ENCODE data around the gene LRP1B.

Gene LRP1B

DNA sequence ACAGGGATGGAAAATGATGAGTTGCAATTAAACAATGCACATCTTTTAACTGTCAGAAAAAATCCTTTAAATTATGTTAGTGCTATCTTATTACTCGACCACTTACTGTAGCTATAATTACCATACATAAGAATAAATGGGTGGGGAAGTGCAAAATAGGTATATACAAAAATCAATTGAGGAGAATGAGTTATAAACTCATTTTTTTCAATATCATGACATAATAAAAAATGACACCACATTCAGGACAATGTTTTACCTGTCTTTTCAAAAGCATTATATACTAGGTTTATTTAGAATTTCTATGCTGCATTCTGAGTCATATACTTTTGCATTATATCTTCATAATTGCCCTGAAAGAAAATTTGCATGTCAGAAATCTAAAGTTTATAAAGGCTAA is 1533.6 kb downstream of the LRP1B start:
- TF ChIP-seq, protein P1, sequence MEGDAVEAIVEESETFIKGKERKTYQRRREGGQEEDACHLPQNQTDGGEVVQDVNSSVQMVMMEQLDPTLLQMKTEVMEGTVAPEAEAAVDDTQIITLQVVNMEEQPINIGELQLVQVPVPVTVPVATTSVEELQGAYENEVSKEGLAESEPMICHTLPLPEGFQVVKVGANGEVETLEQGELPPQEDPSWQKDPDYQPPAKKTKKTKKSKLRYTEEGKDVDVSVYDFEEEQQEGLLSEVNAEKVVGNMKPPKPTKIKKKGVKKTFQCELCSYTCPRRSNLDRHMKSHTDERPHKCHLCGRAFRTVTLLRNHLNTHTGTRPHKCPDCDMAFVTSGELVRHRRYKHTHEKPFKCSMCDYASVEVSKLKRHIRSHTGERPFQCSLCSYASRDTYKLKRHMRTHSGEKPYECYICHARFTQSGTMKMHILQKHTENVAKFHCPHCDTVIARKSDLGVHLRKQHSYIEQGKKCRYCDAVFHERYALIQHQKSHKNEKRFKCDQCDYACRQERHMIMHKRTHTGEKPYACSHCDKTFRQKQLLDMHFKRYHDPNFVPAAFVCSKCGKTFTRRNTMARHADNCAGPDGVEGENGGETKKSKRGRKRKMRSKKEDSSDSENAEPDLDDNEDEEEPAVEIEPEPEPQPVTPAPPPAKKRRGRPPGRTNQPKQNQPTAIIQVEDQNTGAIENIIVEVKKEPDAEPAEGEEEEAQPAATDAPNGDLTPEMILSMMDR (IDR thresholded peaks at IDR 0.05; ENCODE audit: low read depth, low read length): no peak
- H3K27me3 ChIP-seq: no peaks in the 10 kb centered on the region
- no peak for DNase-seq
- H3K9me3 ChIP-seq: no peaks in the 10 kb centered on the region
- H3K36me3 ChIP-seq: no peaks in the 10 kb centered on the region
- no peak overlapping the region for H3K4me3 ChIP-seq (ENCODE audit: low read depth, low read length)
- H3K4me1 ChIP-seq: no peaks in the 10 kb centered on the region

GRCh38 chr2:140596447-140596846 is 1534.4 kb downstream of the LRP1B start:
- no peaks in the 10 kb centered on the region for H3K9me3 ChIP-seq
- DNase-seq: no peak
- TF ChIP-seq, protein P1 (IDR thresholded peaks at IDR 0.05; ENCODE audit: low read depth, low read length): no peak
- no peaks in the 10 kb centered on the region for H3K27me3 ChIP-seq
- no peaks in the 10 kb centered on the region for H3K4me1 ChIP-seq
- no peak overlapping the region for H3K4me3 ChIP-seq (ENCODE audit: low read depth, low read length)
- no peaks in the 10 kb centered on the region for H3K36me3 ChIP-seq

DNA sequence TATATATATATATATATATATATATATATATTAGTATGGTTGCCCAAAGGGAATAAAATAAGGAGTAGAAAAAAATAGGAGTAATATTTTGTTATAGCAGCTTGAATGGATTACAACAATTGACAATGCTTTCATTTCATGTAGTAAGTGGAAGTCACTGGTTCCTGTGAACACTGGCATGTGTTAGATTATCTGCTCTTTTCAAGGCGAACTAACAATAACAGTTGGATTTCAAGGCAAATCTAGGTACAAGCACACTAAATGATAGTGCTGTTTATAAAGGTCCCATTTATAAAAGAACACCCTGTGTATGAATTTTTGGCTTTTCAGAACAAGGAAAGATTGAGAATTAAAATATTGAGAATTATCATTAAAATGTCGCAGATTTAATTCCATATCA is 1535.7 kb downstream of the LRP1B start:
- no peaks in the 10 kb centered on the region for H3K4me1 ChIP-seq
- DNase-seq: no peak
- TF ChIP-seq, protein P1 (IDR thresholded peaks at IDR 0.05; ENCODE audit: low read depth, low read length): no peak
- H3K4me3 ChIP-seq (ENCODE audit: low read depth, low read length): no peak overlapping the region
- H3K9me3 ChIP-seq: no peaks in the 10 kb centered on the region
- H3K36me3 ChIP-seq: no peaks in the 10 kb centered on the region
- H3K27me3 ChIP-seq: no peaks in the 10 kb centered on the region

GRCh38 chr2:140593132-140593531 is 1537.7 kb downstream of the LRP1B start:
- Histone ChIP-seq H3K4me3 (ENCODE audit: low read depth, low read length) (no peak overlapping the region), H3K27me3 (no peaks in the 10 kb centered on the region), H3K9me3 (no peaks in the 10 kb centered on the region), H3K4me1 (no peaks in the 10 kb centered on the region), H3K36me3 (no peaks in the 10 kb centered on the region)
- TF ChIP-seq, protein P1 (IDR thresholded peaks at IDR 0.05; ENCODE audit: low read depth, low read length): no peak
- no peak for DNase-seq

GRCh38 chr2:140589696-140590095 is 1541.1 kb downstream of the LRP1B start:
- DNase-seq: no peak
- no peaks in the 10 kb centered on the region for H3K36me3 ChIP-seq
- no peaks in the 10 kb centered on the region for H3K4me1 ChIP-seq
- TF ChIP-seq, protein P1 (IDR thresholded peaks at IDR 0.05; ENCODE audit: low read depth, low read length): no peak
- no peak overlapping the region for H3K4me3 ChIP-seq (ENCODE audit: low read depth, low read length)
- no peaks in the 10 kb centered on the region for H3K9me3 ChIP-seq
- no peaks in the 10 kb centered on the region for H3K27me3 ChIP-seq

- TF ChIP-seq, protein P1 (IDR thresholded peaks at IDR 0.05; ENCODE audit: low read depth, low read length): no peak
- no peak for DNase-seq
- no peaks in the 10 kb centered on the region for H3K36me3 ChIP-seq
- no peaks in the 10 kb centered on the region for H3K27me3 ChIP-seq
- H3K9me3 ChIP-seq: no peaks in the 10 kb centered on the region
- H3K4me1 ChIP-seq: no peaks in the 10 kb centered on the region
- H3K4me3 ChIP-seq (ENCODE audit: low read depth, low read length): no peak overlapping the region
Observed at GRCh38 chr2:140589273-140589672, 1541.5 kb downstream of the LRP1B start.
